ENCODE results near the gene NCAN.

The NCAN gene

DNA sequence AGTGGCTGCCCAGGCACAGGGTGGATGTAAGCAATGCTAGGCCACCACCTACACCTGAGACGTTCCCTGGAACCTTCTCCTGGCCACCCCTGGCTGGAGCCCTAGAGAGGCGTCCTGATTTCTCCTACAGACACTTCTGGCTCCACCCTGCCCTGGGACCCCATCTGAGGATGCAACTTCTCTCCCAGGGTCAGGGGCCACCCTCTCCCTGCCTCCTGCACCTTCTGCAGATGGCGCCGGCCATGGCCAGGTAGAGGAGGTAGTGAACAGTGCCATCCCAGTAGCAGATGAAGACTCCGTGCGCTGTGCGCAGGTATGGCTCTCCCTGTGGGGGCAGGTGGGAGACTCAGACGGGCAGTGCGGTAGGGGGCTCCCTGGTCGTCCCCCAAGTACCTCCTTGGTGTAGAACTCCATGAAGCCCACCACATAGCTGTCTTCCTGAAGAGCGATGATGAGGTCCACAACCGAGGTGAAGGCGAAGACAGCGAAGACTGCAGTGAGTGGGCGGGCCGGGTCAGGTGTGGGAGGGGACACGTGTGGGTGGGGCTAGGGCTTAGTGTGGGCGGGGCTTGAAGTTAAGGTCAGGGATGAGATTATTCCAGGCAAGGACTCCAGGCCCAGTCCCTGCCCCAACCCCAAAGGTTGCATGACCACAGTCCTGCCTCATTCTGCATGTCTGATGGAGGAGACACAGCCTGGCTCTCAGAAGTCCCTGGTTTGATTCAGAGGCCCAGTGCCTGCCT, 58.4 kb downstream of the NCAN start:
- TF ChIP-seq CREB1 (IDR thresholded peaks at IDR 0.05; ENCODE audit: low read depth), result no peak
- 0 out of 2 replicates have a peak, but pooled peaks have one; percentile 22 for TF ChIP-seq EGR1 (IDR thresholded peaks at IDR 0.05)

GRCh38 chr19:19270749-19271571, 59.2 kb downstream of the NCAN start:
- TF ChIP-seq, protein P1, sequence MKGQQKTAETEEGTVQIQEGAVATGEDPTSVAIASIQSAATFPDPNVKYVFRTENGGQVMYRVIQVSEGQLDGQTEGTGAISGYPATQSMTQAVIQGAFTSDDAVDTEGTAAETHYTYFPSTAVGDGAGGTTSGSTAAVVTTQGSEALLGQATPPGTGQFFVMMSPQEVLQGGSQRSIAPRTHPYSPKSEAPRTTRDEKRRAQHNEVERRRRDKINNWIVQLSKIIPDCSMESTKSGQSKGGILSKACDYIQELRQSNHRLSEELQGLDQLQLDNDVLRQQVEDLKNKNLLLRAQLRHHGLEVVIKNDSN (IDR thresholded peaks at IDR 0.05), result no peak
- TF ChIP-seq CREB1 (IDR thresholded peaks at IDR 0.05; ENCODE audit: low read depth) (no peak), TCF12 (IDR thresholded peaks at IDR 0.05; ENCODE audit: low read depth) (no peak), EP300 (IDR thresholded peaks at IDR 0.05; ENCODE audit: borderline replicate concordance) (no peak)

DNA sequence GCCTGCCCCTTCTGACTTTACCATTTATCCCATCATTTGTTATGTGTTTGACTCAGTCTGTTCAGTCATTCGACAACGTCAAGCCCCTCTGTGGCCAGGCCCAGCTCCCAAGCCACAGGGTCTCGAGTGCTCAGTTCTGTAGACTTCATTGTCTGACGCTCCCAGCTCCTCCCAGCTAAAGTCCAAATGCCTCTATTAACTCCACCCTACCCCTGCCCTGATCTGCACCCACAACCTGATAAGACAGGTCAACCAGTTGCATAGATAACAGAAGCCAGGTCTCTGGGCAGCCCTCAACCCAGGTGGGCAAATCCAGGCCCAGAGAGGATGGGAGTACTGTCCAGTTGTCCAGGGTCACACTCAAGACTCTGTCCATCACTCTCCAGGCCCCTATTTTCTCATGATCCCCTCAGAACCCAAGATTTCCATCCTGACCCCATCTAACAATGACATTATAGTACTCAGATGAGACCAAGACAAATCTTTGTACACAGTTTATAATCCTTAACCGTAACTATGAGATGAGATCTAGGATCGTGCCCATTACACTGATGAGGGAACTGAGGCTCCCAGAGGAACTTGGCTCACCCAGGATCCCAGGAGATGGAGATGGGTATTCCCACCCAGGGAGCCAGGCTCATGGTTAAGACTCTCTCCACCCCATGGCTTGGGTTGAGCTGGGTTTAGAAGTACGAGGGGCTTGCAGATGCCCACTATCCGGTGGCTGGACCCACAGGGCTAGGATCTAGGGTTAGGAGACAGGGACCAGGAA, 60.3 kb downstream of the NCAN start:
- TF ChIP-seq TAF1 (IDR thresholded peaks at IDR 0.05; ENCODE audit: low read depth) (no peak), EGR1 (IDR thresholded peaks at IDR 0.05) (no peak), TCF12 (IDR thresholded peaks at IDR 0.05; ENCODE audit: low read depth) (no peak), YY1 (IDR thresholded peaks at IDR 0.05; ENCODE audit: low read depth) (no peak), CREB1 (IDR thresholded peaks at IDR 0.05; ENCODE audit: low read depth) (no peak), ZBTB7A (IDR thresholded peaks at IDR 0.05; ENCODE audit: low read depth) (no peak), NFIC (IDR thresholded peaks at IDR 0.05) (no peak), TEAD4 (IDR thresholded peaks at IDR 0.05) (no peak), RAD21 (IDR thresholded peaks at IDR 0.05; ENCODE audit: low read depth) (no peak), REST (IDR thresholded peaks at IDR 0.05; ENCODE audit: low read depth) (no peak), CEBPB (IDR thresholded peaks at IDR 0.05) (no peak), EP300 (IDR thresholded peaks at IDR 0.05; ENCODE audit: borderline replicate concordance) (no peak)
- TF ChIP-seq, protein P2, sequence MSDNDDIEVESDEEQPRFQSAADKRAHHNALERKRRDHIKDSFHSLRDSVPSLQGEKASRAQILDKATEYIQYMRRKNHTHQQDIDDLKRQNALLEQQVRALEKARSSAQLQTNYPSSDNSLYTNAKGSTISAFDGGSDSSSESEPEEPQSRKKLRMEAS (IDR thresholded peaks at IDR 0.05), result no peak

- TF ChIP-seq TEAD4 (IDR thresholded peaks at IDR 0.05) (no peak), NFIC (IDR thresholded peaks at IDR 0.05) (no peak), CREB1 (IDR thresholded peaks at IDR 0.05; ENCODE audit: low read depth) (no peak), FOXM1 (IDR thresholded peaks at IDR 0.05; ENCODE audit: borderline replicate concordance, low read depth) (no peak), RAD21 (IDR thresholded peaks at IDR 0.05; ENCODE audit: low read depth) (no peak), TCF12 (IDR thresholded peaks at IDR 0.05; ENCODE audit: low read depth) (no peak), EP300 (IDR thresholded peaks at IDR 0.05; ENCODE audit: borderline replicate concordance) (no peak), YY1 (IDR thresholded peaks at IDR 0.05; ENCODE audit: low read depth) (no peak), CEBPB (IDR thresholded peaks at IDR 0.05) (no peak), TAF1 (IDR thresholded peaks at IDR 0.05; ENCODE audit: low read depth) (no peak), ZBTB7A (IDR thresholded peaks at IDR 0.05; ENCODE audit: low read depth) (no peak), REST (IDR thresholded peaks at IDR 0.05; ENCODE audit: low read depth) (no peak), EGR1 (IDR thresholded peaks at IDR 0.05) (no peak)
- TF ChIP-seq, protein P2 (IDR thresholded peaks at IDR 0.05), result no peak
- TF ChIP-seq, protein P1 (IDR thresholded peaks at IDR 0.05), result no peak
Observed at GRCh38 chr19:19274146-19274545, 62.4 kb downstream of the NCAN start.
